Skeletal muscle satellite cell (primary cell): ENCODE data around the gene PADI3.

ENCODE experiments used
- H3K27me3 ChIP-seq: 2 replicates; pipeline ENCODE4 v1.7.0; 2013; ENCODE audit warnings: low read length; ENCODE audit not compliant: control insufficient read depth, insufficient read depth
- H3K36me3 ChIP-seq: 2 replicates; pipeline ENCODE4 v1.7.0; 2013; ENCODE audit warnings: mild to moderate bottlenecking, control low read depth, low read length; ENCODE audit not compliant: insufficient read depth
- H3K4me1 ChIP-seq: 2 replicates; pipeline ENCODE4 v1.7.0; 2013; ENCODE audit warnings: low read length; ENCODE audit not compliant: control insufficient read depth, insufficient read depth
- H3K4me2 ChIP-seq: 2 replicates; pipeline ENCODE4 v1.7.0; 2013; ENCODE audit warnings: mild to moderate bottlenecking, low read length
- H3K4me3 ChIP-seq: 2 replicates; pipeline ENCODE4 v1.7.0; 2013; ENCODE audit warnings: low read length
- H3K9ac ChIP-seq: 2 replicates; pipeline ENCODE4 v1.7.0; 2013; ENCODE audit warnings: mild to moderate bottlenecking, low read depth, low read length, moderate library complexity
- H3K9me3 ChIP-seq: replicated peaks from 2 replicates; pipeline ENCODE4 v1.7.0; 2013; ENCODE audit warnings: mild to moderate bottlenecking, control low read depth, low read length

The PADI3 gene

GRCh38 chr1:17260738-17261137, 11.8 kb downstream of the PADI3 start:
- H3K4me1 ChIP-seq: peaks cover 3% of the 10 kb centered on the region

GRCh38 chr1:17263936-17264335, 15.0 kb downstream of the PADI3 start:
- no peak overlapping the region for H3K4me2 ChIP-seq
- no peaks in the 10 kb centered on the region for H3K9me3 ChIP-seq
- no peak overlapping the region for H3K4me3 ChIP-seq
- H3K9ac ChIP-seq: no peak overlapping the region
- H3K4me1 ChIP-seq: peaks cover 3% of the 10 kb centered on the region
- peaks cover 26% of the 10 kb centered on the region for H3K27me3 ChIP-seq
- no peaks in the 10 kb centered on the region for H3K36me3 ChIP-seq

More at GRCh38 chr1:17260738-17261137, 11.8 kb downstream of the PADI3 start:
- Histone ChIP-seq H3K4me3 (no peak overlapping the region), H3K9me3 (no peaks in the 10 kb centered on the region), H3K36me3 (no peaks in the 10 kb centered on the region), H3K9ac (no peak overlapping the region), H3K27me3 (peaks cover 36% of the 10 kb centered on the region), H3K4me2 (no peak overlapping the region)

- H3K9ac ChIP-seq: no peak overlapping the region
- H3K27me3 ChIP-seq: peaks cover 26% of the 10 kb centered on the region
- H3K9me3 ChIP-seq: no peaks in the 10 kb centered on the region
- H3K4me2 ChIP-seq: no peak overlapping the region
- H3K4me3 ChIP-seq: no peak overlapping the region
- H3K36me3 ChIP-seq: no peaks in the 10 kb centered on the region
- peaks cover under 1% of the 10 kb centered on the region for H3K4me1 ChIP-seq
Observed at GRCh38 chr1:17264470-17264869, 15.6 kb downstream of the PADI3 start.

GRCh38 chr1:17265162-17265561, 16.3 kb downstream of the PADI3 start:
- H3K4me3 ChIP-seq: no peak overlapping the region
- no peak overlapping the region for H3K4me2 ChIP-seq
- H3K9ac ChIP-seq: no peak overlapping the region
- H3K9me3 ChIP-seq: no peaks in the 10 kb centered on the region
- no peaks in the 10 kb centered on the region for H3K36me3 ChIP-seq
- H3K4me1 ChIP-seq: no peaks in the 10 kb centered on the region
- peaks cover 24% of the 10 kb centered on the region for H3K27me3 ChIP-seq

GRCh38 chr1:17265950-17266349, 17.1 kb downstream of the PADI3 start:
- Histone ChIP-seq H3K4me2 (no peak overlapping the region), H3K9me3 (no peaks in the 10 kb centered on the region), H3K36me3 (no peaks in the 10 kb centered on the region), H3K9ac (no peak overlapping the region), H3K4me1 (no peaks in the 10 kb centered on the region), H3K27me3 (peaks cover 18% of the 10 kb centered on the region), H3K4me3 (no peak overlapping the region)

GRCh38 chr1:17270891-17271765, 22.2 kb downstream of the PADI3 start:
- Histone ChIP-seq H3K27me3 (no peaks in the 10 kb centered on the region), H3K36me3 (no peaks in the 10 kb centered on the region), H3K4me1 (no peaks in the 10 kb centered on the region), H3K9ac (no peak overlapping the region), H3K4me3 (no peak overlapping the region), H3K9me3 (no peaks in the 10 kb centered on the region), H3K4me2 (no peak overlapping the region)

- Histone ChIP-seq H3K27me3 (no peaks in the 10 kb centered on the region), H3K36me3 (no peaks in the 10 kb centered on the region), H3K9me3 (no peaks in the 10 kb centered on the region), H3K4me2 (no peak overlapping the region), H3K4me1 (peaks cover 7% of the 10 kb centered on the region), H3K9ac (no peak overlapping the region), H3K4me3 (no peak overlapping the region)
Observed at GRCh38 chr1:17272066-17272465, 23.2 kb downstream of the PADI3 start.

GRCh38 chr1:17272646-17273045, 23.7 kb downstream of the PADI3 start:
- no peak overlapping the region for H3K4me2 ChIP-seq

GRCh38 chr1:17273096-17273495, 24.2 kb downstream of the PADI3 start:
- H3K9me3 ChIP-seq: no peaks in the 10 kb centered on the region
- H3K4me3 ChIP-seq: no peak overlapping the region
- H3K4me2 ChIP-seq: no peak overlapping the region
- H3K36me3 ChIP-seq: no peaks in the 10 kb centered on the region
- H3K4me1 ChIP-seq: peaks cover 7% of the 10 kb centered on the region
- no peaks in the 10 kb centered on the region for H3K27me3 ChIP-seq
- no peak overlapping the region for H3K9ac ChIP-seq

More at GRCh38 chr1:17272646-17273045, 23.7 kb downstream of the PADI3 start:
- H3K4me3 ChIP-seq: no peak overlapping the region
- H3K9ac ChIP-seq: no peak overlapping the region
- no peaks in the 10 kb centered on the region for H3K27me3 ChIP-seq
- no peaks in the 10 kb centered on the region for H3K36me3 ChIP-seq
- H3K9me3 ChIP-seq: no peaks in the 10 kb centered on the region
- peaks cover 7% of the 10 kb centered on the region for H3K4me1 ChIP-seq

GRCh38 chr1:17274186-17275170, 25.6 kb downstream of the PADI3 start:
- Histone ChIP-seq H3K4me3 (no peak overlapping the region), H3K9ac (no peak overlapping the region), H3K9me3 (no peaks in the 10 kb centered on the region), H3K36me3 (no peaks in the 10 kb centered on the region), H3K4me2 (no peak overlapping the region), H3K27me3 (no peaks in the 10 kb centered on the region), H3K4me1 (peaks cover 7% of the 10 kb centered on the region)

GRCh38 chr1:17276568-17276967, 27.7 kb downstream of the PADI3 start:
- Histone ChIP-seq H3K4me2 (no peak overlapping the region), H3K36me3 (no peaks in the 10 kb centered on the region), H3K4me3 (no peak overlapping the region), H3K9me3 (no peaks in the 10 kb centered on the region), H3K9ac (no peak overlapping the region), H3K4me1 (peaks cover 7% of the 10 kb centered on the region), H3K27me3 (peaks cover 15% of the 10 kb centered on the region)
